ENCODE measurements around the gene FLT3.
A peak's percentile ranks its signal among the peaks of the same experiment; 100 is the strongest.

FLT3 gene

GRCh38 chr13:27955014-27955591, 145.3 kb downstream of the FLT3 start:
- no peak for DNase-seq

- no peak for DNase-seq
Observed at GRCh38 chr13:27954406-27954851, 145.9 kb downstream of the FLT3 start.

GRCh38 chr13:27953676-27954405, 146.5 kb downstream of the FLT3 start:
- DNase-seq = peak; percentile 91
